IPS DF 19.7 (cell line): ENCODE results near the gene FASTK.

ENCODE experiments used
- DNase-seq: peaks from one replicate; pipeline ENCODE4 v3.0.0-alpha.2; 2013; ENCODE audit warnings: low read depth, low spot score

Gene FASTK

GRCh38 chr7:151080522-151081169 lies at the start of gene FASTK:
Gene FASTK (minus strand): TSS chr7:151080809. CDS start chr7:151080766, 43 bp downstream.
- no peak for DNase-seq

- DNase-seq: no peak
Measured at GRCh38 chr7:151129960-151130591, 49.5 kb upstream of the FASTK start.

GRCh38 chr7:151129117-151129959 lies 48.7 kb upstream of the FASTK start:
- DNase-seq: no peak

- DNase-seq: no peak
Measured at GRCh38 chr7:151128716-151129115, 48.1 kb upstream of the FASTK start.

GRCh38 chr7:151128144-151128543 lies 47.5 kb upstream of the FASTK start:
- DNase-seq: no peak

GRCh38 chr7:151126491-151127137 lies 46.0 kb upstream of the FASTK start:
- no peak for DNase-seq

- no peak for DNase-seq
Measured at GRCh38 chr7:151125846-151126481, 45.4 kb upstream of the FASTK start.

- no peak for DNase-seq
Measured at GRCh38 chr7:151125470-151125845, 44.8 kb upstream of the FASTK start.

GRCh38 chr7:151124899-151125399 lies 44.3 kb upstream of the FASTK start:
- DNase-seq: no peak

- no peak for DNase-seq
Measured at GRCh38 chr7:151124481-151124880, 43.9 kb upstream of the FASTK start.

GRCh38 chr7:151123822-151124464 lies 43.3 kb upstream of the FASTK start:
- peak; percentile 71 for DNase-seq

- no peak for DNase-seq
Measured at GRCh38 chr7:151123158-151123821, 42.7 kb upstream of the FASTK start.

GRCh38 chr7:151122796-151123157 lies 42.2 kb upstream of the FASTK start:
- no peak for DNase-seq

- DNase-seq: no peak
Measured at GRCh38 chr7:151122276-151122675, 41.7 kb upstream of the FASTK start.

- no peak for DNase-seq
Measured at GRCh38 chr7:151121380-151122170, 41.0 kb upstream of the FASTK start.

GRCh38 chr7:151120896-151121295 lies 40.3 kb upstream of the FASTK start:
- no peak for DNase-seq

- no peak for DNase-seq
Measured at GRCh38 chr7:151119902-151120301, 39.3 kb upstream of the FASTK start.

- DNase-seq: no peak
Measured at GRCh38 chr7:151119055-151119415, 38.4 kb upstream of the FASTK start.
